ENCODE data around the gene HABP4.
"Not testable (repeated sequence)": the region's sequence is repeated elsewhere in the genome, so short reads cannot be mapped to it uniquely, and the experiment has no call there.

Gene HABP4

GRCh38 chr9:96502539-96503373, 52.8 kb downstream of the HABP4 start:
- H3K4me3 ChIP-seq (ENCODE audit: low read depth, low read length), result no peak overlapping the region
- TF ChIP-seq CTCF (IDR thresholded peaks at IDR 0.05; ENCODE audit: borderline replicate concordance, insufficient read depth, low read depth, low read length), result no peak

GRCh38 chr9:96503374-96503748, 53.4 kb downstream of the HABP4 start:
- not testable (repeated sequence) for H3K4me3 ChIP-seq (ENCODE audit: low read depth, low read length)

- no peak for TF ChIP-seq CTCF (IDR thresholded peaks at IDR 0.05; ENCODE audit: borderline replicate concordance, insufficient read depth, low read depth, low read length)
- H3K4me3 ChIP-seq (ENCODE audit: low read depth, low read length), result no peak overlapping the region
Measured at GRCh38 chr9:96503918-96504317, 53.9 kb downstream of the HABP4 start.

- no peak for TF ChIP-seq CTCF (IDR thresholded peaks at IDR 0.05; ENCODE audit: borderline replicate concordance, insufficient read depth, low read depth, low read length)
- H3K4me3 ChIP-seq (ENCODE audit: low read depth, low read length), result no peak overlapping the region
Measured at GRCh38 chr9:96505316-96505991, 55.5 kb downstream of the HABP4 start.

GRCh38 chr9:96508227-96508940, 58.4 kb downstream of the HABP4 start:
- H3K4me3 ChIP-seq (ENCODE audit: low read depth, low read length), result no peak overlapping the region
- no peak for TF ChIP-seq CTCF (IDR thresholded peaks at IDR 0.05; ENCODE audit: borderline replicate concordance, insufficient read depth, low read depth, low read length)

- no peak for TF ChIP-seq CTCF (IDR thresholded peaks at IDR 0.05; ENCODE audit: borderline replicate concordance, insufficient read depth, low read depth, low read length)
- H3K4me3 ChIP-seq (ENCODE audit: low read depth, low read length), result no peak overlapping the region
Measured at GRCh38 chr9:96509026-96509425, 59.1 kb downstream of the HABP4 start.

GRCh38 chr9:96509848-96510247, 59.9 kb downstream of the HABP4 start:
- no peak overlapping the region for H3K4me3 ChIP-seq (ENCODE audit: low read depth, low read length)
- TF ChIP-seq CTCF (IDR thresholded peaks at IDR 0.05; ENCODE audit: borderline replicate concordance, insufficient read depth, low read depth, low read length), result no peak

All from GM12875 (cell line).